Measurements from ENCODE around the gene ZBED3. TPM values are rescaled to one million over a fixed set of nuclear protein-coding genes. Genes with fewer than 3 reads are reported as not detected.

Gene ZBED3
- total and polyA plus RNA-seq, 4 donors = 1.8 to 17.1 (median 5.3) TPM

GRCh38 chr5:77024490-77024889 is 62.6 kb downstream of the ZBED3 start:
- peaks cover 0 to 9% (median 0%) of the 10 kb centered on the region in 3 donors for H3K27me3 ChIP-seq (ENCODE audit: control insufficient read depth in 3 of 3, insufficient read depth in 3 of 3, low read length in 2 of 3)
- no peak overlapping the region for H3K27ac ChIP-seq (ENCODE audit: low read depth in 1 of 2, low read length in 1 of 2)
- H3K9me3 ChIP-seq (ENCODE audit: control insufficient read depth in 4 of 4, insufficient read depth in 3 of 4, low read length in 3 of 4) = peaks cover 0 to 4% (median 2%) of the 10 kb centered on the region in 4 donors
- ATAC-seq (ENCODE audit: insufficient read depth, low FRiP score) (no peak), DNase-seq (no peak)
- H3K36me3 ChIP-seq (ENCODE audit: control insufficient read depth in 4 of 4, insufficient read depth in 4 of 4, low read length in 4 of 4) = no peaks in the 10 kb centered on the region
- no peak overlapping the region for H3K4me3 ChIP-seq
- no peak for TF ChIP-seq CTCF (IDR thresholded peaks at IDR 0.05; ENCODE audit: control extremely low read depth, extremely low read depth)
- 32 to 68% methylated on average over 1 of the region's 1 CpG for WGBS, 2 donors
- no peaks in the 10 kb centered on the region for H3K4me1 ChIP-seq (ENCODE audit: control insufficient read depth in 5 of 5, insufficient read depth in 5 of 5, low read length in 5 of 5)
- H3K9ac ChIP-seq (ENCODE audit: insufficient read depth in 1 of 2, low read length in 2 of 2) = no peak overlapping the region

DNA sequence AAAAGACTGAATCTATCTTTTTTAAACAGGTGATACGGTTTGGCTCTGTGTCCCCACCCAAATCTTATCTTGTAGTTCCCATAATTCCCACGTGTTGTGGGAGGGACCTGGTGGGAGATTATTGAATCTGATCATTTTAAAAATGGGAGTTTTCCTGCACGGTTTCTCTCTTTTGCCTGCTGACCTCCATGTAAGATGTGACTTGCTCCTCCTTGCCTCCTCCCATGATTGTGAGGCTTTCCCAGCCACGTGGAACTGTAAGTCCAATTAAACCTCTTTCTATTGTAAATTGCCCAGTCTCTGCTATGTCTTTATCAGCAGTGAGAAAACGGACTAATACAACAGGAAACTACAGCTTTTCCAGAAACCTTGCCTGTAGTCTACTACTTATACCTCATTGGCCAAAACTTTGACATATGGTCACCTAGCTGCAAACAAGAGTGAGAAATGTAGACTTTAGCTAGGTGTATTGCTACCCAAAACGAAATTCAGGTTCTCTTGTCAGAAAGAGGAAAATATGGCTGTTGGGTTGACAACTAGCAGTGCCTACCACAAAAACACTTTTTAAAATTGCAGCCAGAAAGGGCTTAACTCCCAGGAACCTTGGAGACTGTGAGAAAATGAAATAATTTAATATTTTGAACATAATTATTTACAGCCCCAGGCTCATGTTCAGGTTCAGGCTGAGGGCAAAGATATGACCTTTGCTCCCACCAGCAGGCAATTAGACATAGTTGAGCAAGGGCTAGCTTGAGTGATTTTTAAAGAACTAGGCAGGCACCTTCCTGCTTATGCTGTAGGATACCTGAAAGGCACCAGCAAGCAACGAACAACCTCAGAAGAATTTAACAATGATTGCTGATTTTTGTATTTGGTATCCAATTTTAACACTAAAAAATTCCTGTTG is 64.3 kb downstream of the ZBED3 start:
- no peak for TF ChIP-seq CTCF (IDR thresholded peaks at IDR 0.05; ENCODE audit: control extremely low read depth, extremely low read depth)
- Histone ChIP-seq H3K4me1 (ENCODE audit: control insufficient read depth in 5 of 5, insufficient read depth in 5 of 5, low read length in 5 of 5) (no peaks in the 10 kb centered on the region), H3K9me3 (ENCODE audit: control insufficient read depth in 4 of 4, insufficient read depth in 3 of 4, low read length in 3 of 4) (no peaks in the 10 kb centered on the region), H3K9ac (ENCODE audit: insufficient read depth in 1 of 2, low read length in 2 of 2) (no peak overlapping the region), H3K4me3 (no peak overlapping the region), H3K36me3 (ENCODE audit: control insufficient read depth in 4 of 4, insufficient read depth in 4 of 4, low read length in 4 of 4) (no peaks in the 10 kb centered on the region), H3K27ac (ENCODE audit: low read depth in 1 of 2, low read length in 1 of 2) (no peak overlapping the region), H3K27me3 (ENCODE audit: control insufficient read depth in 3 of 3, insufficient read depth in 3 of 3, low read length in 2 of 3) (peaks cover 0 to 8% (median 2%) of the 10 kb centered on the region in 3 donors)
- ATAC-seq (ENCODE audit: insufficient read depth, low FRiP score) (no peak), DNase-seq (no peak)
- 69 to 74% methylated on average over 7 of the region's 7 CpGs for WGBS, 2 donors

Small RNAs within 50 kb of the gene (small RNA-seq; reads per million reads assigned to genes)
- gene SNORA47 (ENCODE audit: low replicate concordance) = 468 reads per million, percentile 99 among the genes with 10 or more reads in this experiment

Other genes starting within 250 kb of the ZBED3 start
- gene S100Z, start 237.3 kb downstream of the ZBED3 start, total RNA-seq = 1 to 10 TPM; 1.3 to 1.9 TPM
- 1 to 10 TPM in 1 of 2 donors, under 1 TPM in 1; 0.77 to 1.7 TPM for gene S100Z, start 237.3 kb downstream of the ZBED3 start, polyA plus RNA-seq
- gene CRHBP, start 134.2 kb downstream of the ZBED3 start, total RNA-seq = under 1 TPM; 0.37 to 0.58 TPM
- under 1 TPM; 0.21 to 0.30 TPM for gene CRHBP, start 134.2 kb downstream of the ZBED3 start, polyA plus RNA-seq
- gene AGGF1, start 56.9 kb downstream of the ZBED3 start, total RNA-seq = 10 to 100 TPM; 21.0 to 29.9 TPM
- gene AGGF1, start 56.9 kb downstream of the ZBED3 start, polyA plus RNA-seq = 10 to 100 TPM in 1 of 2 donors, 1 to 10 TPM in 1; 7.7 to 12.0 TPM
- 10 to 100 TPM in 1 of 2 donors, 1 to 10 TPM in 1; 2.3 to 10.6 TPM for gene PDE8B, start 123.4 kb upstream of the ZBED3 start, total RNA-seq
- gene PDE8B, start 123.4 kb upstream of the ZBED3 start, polyA plus RNA-seq = 1 to 10 TPM; 1.6 to 1.8 TPM